K562 (cell line): ENCODE measurements around the gene GAPDHS. TPM values are rescaled to one million over a fixed set of nuclear protein-coding genes. Genes with fewer than 3 reads are reported as not detected.

Experiments
- BRD4 ChIP-seq: fragments of 200-600 bp; sonication (generic); IDR thresholded peaks from 2 replicates; pipeline ENCODE4 v1.6.1; 2017; ENCODE audit warnings: inconsistent platforms
- CREB1 ChIP-seq, 2 experiments: sonication (generic) in 1 of 2; formaldehyde crosslinking in 1 of 2; IDR thresholded peaks; 2 replicates each; pipeline versions ENCODE4 v1.6.1 to v1.8.0; 2012 to 2022; ENCODE audit warnings: inconsistent platforms in 1 of 2, mild to moderate bottlenecking in 1 of 2, missing genetic modification reagents in 1 of 2, moderate library complexity in 1 of 2
- HEY1 ChIP-seq: fragments of 250-450 bp; sonication (Bioruptor Pico); IDR thresholded peaks from 2 replicates; pipeline ENCODE4 v1.5.0; 2020; ENCODE audit warnings: mild to moderate bottlenecking, moderate library complexity, borderline replicate concordance
- MYNN ChIP-seq, 2 experiments: sonication (generic); formaldehyde crosslinking in 1 of 2; IDR thresholded peaks; 2 replicates each; pipeline versions ENCODE4 v1.5.0 to v1.6.1; 2016 to 2020; ENCODE audit warnings: antibody characterized with exemption in 1 of 2, missing genetic modification reagents in 1 of 2
- PTTG1 ChIP-seq: fragments of 450-650 bp; IDR thresholded peaks from 2 replicates; pipeline ENCODE4 v1.6.1; 2016; ENCODE audit warnings: low read depth, mild to moderate bottlenecking, missing genetic modification characterization, missing compliant biosample characterization
- RB1 ChIP-seq: fragments of 450-650 bp; IDR thresholded peaks from 2 replicates; pipeline ENCODE4 v1.6.1; 2017; ENCODE audit warnings: low read depth, mild to moderate bottlenecking
- RBM17 ChIP-seq: fragments of 200-400 bp; formaldehyde crosslinking; IDR thresholded peaks from 2 replicates; pipeline ENCODE4 v1.6.1; 2017; ENCODE audit warnings: low read depth, mild to moderate bottlenecking, low read length, borderline replicate concordance
- REST ChIP-seq, 2 experiments: fragments of 450-650 bp; formaldehyde crosslinking in 1 of 2; IDR thresholded peaks; 2 replicates each; pipeline versions ENCODE4 v1.4.0 to v1.6.1; 2014 to 2020; ENCODE audit warnings: mild to moderate bottlenecking in 2 of 2, borderline replicate concordance in 1 of 2, low read depth in 1 of 2
- SIRT6 ChIP-seq: IDR thresholded peaks from one replicate; pipeline ENCODE4 v1.6.1; 2012; ENCODE audit warnings: low read depth, mild to moderate bottlenecking, control low read depth, inconsistent platforms, low read length, moderate library complexity
- SLC30A9 ChIP-seq: fragments of 250-450 bp; sonication (Bioruptor Pico); IDR thresholded peaks from 2 replicates; pipeline ENCODE4 v1.8.0; 2022; ENCODE audit warnings: mild to moderate bottlenecking, moderate library complexity
- TCF3 ChIP-seq: sonication (generic); formaldehyde crosslinking; IDR thresholded peaks from 2 replicates; pipeline ENCODE4 v1.4.0; 2020; ENCODE audit warnings: mild to moderate bottlenecking, missing genetic modification reagents
- VEZF1 ChIP-seq: fragments of 200-800 bp; sonication (Bioruptor generic); IDR thresholded peaks from 2 replicates; pipeline ENCODE4 v1.6.1; 2017; ENCODE audit warnings: missing genetic modification characterization, missing compliant biosample characterization
- ZNF444 ChIP-seq: fragments of 250-450 bp; sonication (Bioruptor Pico); IDR thresholded peaks from 2 replicates; pipeline ENCODE4 v1.4.0; 2020; ENCODE audit warnings: mild to moderate bottlenecking, moderate library complexity
- polyA plus RNA-seq, 8 experiments: library from polyadenylated mRNA; depleted of rRNA in 4 of 8; stranded (reverse) in 5 of 8; unstranded in 3 of 8; fragments of >200 nt; fragmentation: Nextera tagmentation in 2 of 8; fragmentation: Illumina TruSeq in 1 of 8; extraction: Ambion mirVana in 2 of 8; extraction: Trizol in 1 of 8; gene quantifications; 2 replicates each; pipeline versions ENCODE4 v1.2.1 to v1.2.3, GENCODE V29; 2011 to 2014; ENCODE audit warnings: inconsistent platforms in 1 of 8, missing spikeins in 1 of 8
- total RNA-seq, 7 experiments: library from RNA; depleted of rRNA in 6 of 7; stranded (reverse); fragments of >200 nt in 6 of 7; fragmentation: Illumina TruSeq in 2 of 7; extraction: Trizol in 2 of 7; gene quantifications; 2 replicates each; pipeline versions ENCODE4 v1.2.1 to v1.2.3, GENCODE V29; 2011 to 2021; ENCODE audit warnings: low replicate concordance in 1 of 7

Gene GAPDHS
- total and polyA plus RNA-seq, 9 of the 15 experiments (the other 6 are each of a cell fraction or from before 2014, with no cell fraction given), result 0.08 to 0.12 TPM; not detected in 7

- peak; percentile 85 for TF ChIP-seq REST (IDR thresholded peaks at IDR 0.05; ENCODE audit: borderline replicate concordance)
- TF ChIP-seq REST (CRISPR knock-in tag; IDR thresholded peaks at IDR 0.05; ENCODE audit: low read depth), result no peak
- 0 out of 2 replicates have a peak, but pooled peaks have one; percentile 15 for TF ChIP-seq MYNN (IDR thresholded peaks at IDR 0.05)
- TF ChIP-seq MYNN (CRISPR knock-in tag; IDR thresholded peaks at IDR 0.05), result no peak
- no peak for TF ChIP-seq TCF3 (CRISPR knock-in tag)
- no peak for TF ChIP-seq ZNF444 (CRISPR knock-in tag)
- TF ChIP-seq SIRT6, result no peak
- TF ChIP-seq CREB1 (IDR thresholded peaks at IDR 0.05), result no peak
- no peak for TF ChIP-seq CREB1 (CRISPR knock-in tag; IDR thresholded peaks at IDR 0.05)
- TF ChIP-seq SLC30A9 (CRISPR knock-in tag), result no peak
- no peak for TF ChIP-seq RBM17
- no peak for TF ChIP-seq BRD4
- peak; percentile 68; the same call in 1 of the 2 replicates for TF ChIP-seq RB1
- peak; percentile 49 for TF ChIP-seq VEZF1 (CRISPR knock-in tag)
- no peak for TF ChIP-seq HEY1 (CRISPR knock-in tag)
- TF ChIP-seq PTTG1, result no peak
Measured at GRCh38 chr19:35495107-35496064, 37.9 kb upstream of the GAPDHS start (continued).
